HEK293 (cell line): ENCODE results near the gene ZNHIT2.

Experiments
- BCL11B ChIP-seq: fragments of 450-650 bp; formaldehyde crosslinking; IDR thresholded peaks from 2 replicates; pipeline ENCODE4 v1.5.1; 2016; ENCODE audit warnings: low read depth, missing biosample characterization, missing genetic modification characterization
- FEZF1 ChIP-seq: fragments of 450-650 bp; formaldehyde crosslinking; IDR thresholded peaks from 2 replicates; pipeline ENCODE4 v1.5.1; 2016; ENCODE audit warnings: missing biosample characterization, missing genetic modification characterization
- KLF8 ChIP-seq: fragments of 450-650 bp; formaldehyde crosslinking; IDR thresholded peaks from 2 replicates; pipeline ENCODE4 v1.5.1; 2016; ENCODE audit warnings: missing biosample characterization, missing genetic modification characterization
- MZF1 ChIP-seq: fragments of 450-650 bp; formaldehyde crosslinking; IDR thresholded peaks from 2 replicates; pipeline ENCODE4 v1.5.1; 2017; ENCODE audit warnings: missing biosample characterization, missing genetic modification characterization, borderline replicate concordance
- SP2 ChIP-seq: fragments of 450-650 bp; formaldehyde crosslinking; IDR thresholded peaks from 2 replicates; pipeline ENCODE4 v1.5.1; 2016; ENCODE audit warnings: missing biosample characterization, missing genetic modification characterization
- WT1 ChIP-seq: fragments of 450-650 bp; formaldehyde crosslinking; IDR thresholded peaks from 2 replicates; pipeline ENCODE4 v1.5.1; 2016; ENCODE audit warnings: missing biosample characterization, missing genetic modification characterization
- YY1 ChIP-seq: fragments of 450-650 bp; formaldehyde crosslinking; IDR thresholded peaks from 2 replicates; pipeline ENCODE4 v1.5.1; 2018; ENCODE audit warnings: missing biosample characterization, missing genetic modification characterization
- ZBTB1 ChIP-seq: fragments of 450-650 bp; formaldehyde crosslinking; IDR thresholded peaks from 2 replicates; pipeline ENCODE4 v1.5.1; 2016; ENCODE audit warnings: missing biosample characterization, missing genetic modification characterization
- ZFP37 ChIP-seq: fragments of 450-650 bp; formaldehyde crosslinking; IDR thresholded peaks from 2 replicates; pipeline ENCODE4 v1.5.1; 2016; ENCODE audit warnings: missing biosample characterization, missing genetic modification characterization
- ZFP41 ChIP-seq: fragments of 450-650 bp; formaldehyde crosslinking; IDR thresholded peaks from 2 replicates; pipeline ENCODE4 v1.5.1; 2016; ENCODE audit warnings: missing biosample characterization, missing genetic modification characterization, borderline replicate concordance
- ZNF10 ChIP-seq: fragments of 450-650 bp; formaldehyde crosslinking; IDR thresholded peaks from 2 replicates; pipeline ENCODE4 v1.5.1; 2017; ENCODE audit warnings: missing biosample characterization, missing genetic modification characterization
- ZNF138 ChIP-seq: fragments of 450-650 bp; formaldehyde crosslinking; IDR thresholded peaks from 2 replicates; pipeline ENCODE4 v1.5.1; 2016; ENCODE audit warnings: missing biosample characterization, missing genetic modification characterization, borderline replicate concordance
- ZNF155 ChIP-seq: fragments of 450-650 bp; formaldehyde crosslinking; IDR thresholded peaks from 2 replicates; pipeline ENCODE4 v1.5.1; 2016; ENCODE audit warnings: missing biosample characterization, missing genetic modification characterization
- ZNF2 ChIP-seq: fragments of 450-650 bp; formaldehyde crosslinking; IDR thresholded peaks from 2 replicates; pipeline ENCODE4 v1.5.1; 2016; ENCODE audit warnings: missing biosample characterization, missing genetic modification characterization
- ZNF223 ChIP-seq: fragments of 450-650 bp; formaldehyde crosslinking; IDR thresholded peaks from 2 replicates; pipeline ENCODE4 v1.5.1; 2016; ENCODE audit warnings: missing biosample characterization, missing genetic modification characterization
- ZNF266 ChIP-seq: fragments of 450-650 bp; formaldehyde crosslinking; IDR thresholded peaks from 2 replicates; pipeline ENCODE4 v1.5.1; 2016; ENCODE audit warnings: missing biosample characterization, missing genetic modification characterization, low read depth
- ZNF423 ChIP-seq: fragments of 450-650 bp; formaldehyde crosslinking; IDR thresholded peaks from 2 replicates; pipeline ENCODE4 v1.5.1; 2016; ENCODE audit warnings: missing biosample characterization, missing genetic modification characterization
- ZNF433 ChIP-seq: fragments of 450-650 bp; formaldehyde crosslinking; IDR thresholded peaks from 2 replicates; pipeline ENCODE4 v1.5.1; 2016; ENCODE audit warnings: missing biosample characterization, missing genetic modification characterization, low read depth
- ZNF623 ChIP-seq: fragments of 450-650 bp; formaldehyde crosslinking; IDR thresholded peaks from 2 replicates; pipeline ENCODE4 v1.5.1; 2016; ENCODE audit warnings: missing biosample characterization, missing genetic modification characterization
- ZNF670 ChIP-seq: fragments of 450-650 bp; formaldehyde crosslinking; IDR thresholded peaks from 2 replicates; pipeline ENCODE4 v1.5.1; 2016; ENCODE audit warnings: missing biosample characterization, missing genetic modification characterization, low read depth
- ZNF701 ChIP-seq: fragments of 450-650 bp; formaldehyde crosslinking; IDR thresholded peaks from 2 replicates; pipeline ENCODE4 v1.5.1; 2016; ENCODE audit warnings: missing biosample characterization, missing genetic modification characterization
- ZNF776 ChIP-seq: fragments of 450-650 bp; formaldehyde crosslinking; IDR thresholded peaks from 2 replicates; pipeline ENCODE4 v1.5.0; 2017; ENCODE audit warnings: missing biosample characterization, missing genetic modification characterization, borderline replicate concordance
- ZNF843 ChIP-seq: fragments of 450-650 bp; formaldehyde crosslinking; IDR thresholded peaks from 2 replicates; pipeline ENCODE4 v1.5.1; 2016; ENCODE audit warnings: missing biosample characterization, missing genetic modification characterization
- ZXDB ChIP-seq: fragments of 450-650 bp; formaldehyde crosslinking; IDR thresholded peaks from 2 replicates; pipeline ENCODE4 v1.5.1; 2016; ENCODE audit warnings: missing biosample characterization, missing genetic modification characterization
- TF ChIP-seq, protein P1 (sequence below): fragments of 450-650 bp; formaldehyde crosslinking; optimal IDR thresholded peaks from 2 replicates; pipeline ENCODE3; 2016; ENCODE audit warnings: missing biosample characterization, mild to moderate bottlenecking, missing genetic modification characterization
- TF ChIP-seq, protein P2 (sequence below): fragments of 450-650 bp; formaldehyde crosslinking; IDR thresholded peaks from 2 replicates; pipeline ENCODE4 v1.5.1; 2016; ENCODE audit warnings: missing biosample characterization, missing genetic modification characterization
- TF ChIP-seq, protein P3 (sequence below): fragments of 450-650 bp; formaldehyde crosslinking; conservative IDR thresholded peaks from 2 replicates; pipeline ENCODE4 v1.5.1; 2016; ENCODE audit warnings: low read depth, missing biosample characterization, missing genetic modification characterization
- TF ChIP-seq, protein P4 (sequence below): fragments of 450-650 bp; formaldehyde crosslinking; IDR thresholded peaks from 2 replicates; pipeline ENCODE4 v1.5.1; 2016; ENCODE audit warnings: missing biosample characterization, missing genetic modification characterization
- TF ChIP-seq, protein P5 (sequence below): fragments of 450-650 bp; formaldehyde crosslinking; IDR thresholded peaks from 2 replicates; pipeline ENCODE4 v1.5.1; 2016; ENCODE audit warnings: missing biosample characterization, missing genetic modification characterization
- TF ChIP-seq, protein P6 (sequence below): fragments of 450-650 bp; formaldehyde crosslinking; IDR thresholded peaks from 2 replicates; pipeline ENCODE4 v1.5.1; 2016; ENCODE audit warnings: missing biosample characterization, missing genetic modification characterization

ZNHIT2 gene

DNA sequence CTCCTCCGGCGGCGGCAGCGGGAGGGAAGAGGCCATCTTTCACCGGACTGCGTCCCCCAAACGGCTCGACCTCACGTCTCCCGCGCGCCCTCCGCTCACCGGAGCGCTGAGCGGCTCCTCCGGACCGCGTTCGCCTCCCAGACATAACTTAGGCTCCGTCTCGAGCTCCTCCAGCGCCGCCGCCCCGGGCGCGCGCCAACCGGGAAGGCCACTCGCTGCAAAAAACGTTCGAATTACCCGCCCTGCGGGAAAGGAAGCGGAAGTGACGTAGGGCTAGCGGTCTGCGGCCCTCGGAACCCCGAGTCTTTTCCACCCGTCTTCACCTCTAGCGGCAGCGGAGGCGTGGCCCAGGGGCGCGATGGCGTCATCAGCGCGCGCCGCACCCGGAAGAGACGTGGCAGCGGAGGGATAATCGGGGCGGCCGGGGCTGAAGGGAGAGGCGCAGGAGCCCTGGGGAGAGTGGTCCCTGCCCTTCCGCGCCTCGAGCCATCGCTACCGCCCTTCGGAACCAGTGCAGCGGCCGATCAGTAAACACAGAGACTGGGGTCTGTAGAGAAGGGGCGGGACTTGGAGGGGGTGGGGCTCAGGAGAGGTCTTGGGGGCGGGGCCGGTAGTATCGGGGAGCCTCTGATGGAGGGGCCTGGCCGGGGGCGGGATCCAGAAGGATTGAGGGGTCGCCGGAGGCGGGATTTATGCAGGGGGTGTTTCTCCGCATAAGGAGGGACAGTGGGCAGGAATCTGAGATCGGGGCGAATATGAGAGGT is 33.5 kb downstream of the ZNHIT2 start, which contains the start of the genes CDCA5 and ZFPL1 (continued):
- TF ChIP-seq, protein P1, sequence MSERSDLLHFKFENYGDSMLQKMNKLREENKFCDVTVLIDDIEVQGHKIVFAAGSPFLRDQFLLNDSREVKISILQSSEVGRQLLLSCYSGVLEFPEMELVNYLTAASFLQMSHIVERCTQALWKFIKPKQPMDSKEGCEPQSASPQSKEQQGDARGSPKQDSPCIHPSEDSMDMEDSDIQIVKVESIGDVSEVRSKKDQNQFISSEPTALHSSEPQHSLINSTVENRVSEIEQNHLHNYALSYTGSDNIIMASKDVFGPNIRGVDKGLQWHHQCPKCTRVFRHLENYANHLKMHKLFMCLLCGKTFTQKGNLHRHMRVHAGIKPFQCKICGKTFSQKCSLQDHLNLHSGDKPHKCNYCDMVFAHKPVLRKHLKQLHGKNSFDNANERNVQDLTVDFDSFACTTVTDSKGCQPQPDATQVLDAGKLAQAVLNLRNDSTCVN (tag by site-specific recombination), result peak; percentile 72
- TF ChIP-seq KLF8 (peak; percentile 94), WT1 (no peak; the same call in 1 of the 2 replicates), ZNF701 (tag by site-specific recombination) (no peak), ZNF423 (tag by site-specific recombination) (no peak), ZNF776 (tag by site-specific recombination) (no peak), ZNF266 (tag by site-specific recombination) (no peak), ZNF433 (tag by site-specific recombination) (no peak), SP2 (tag by site-specific recombination) (peak; percentile 90), ZXDB (peak; percentile 99), ZFP37 (tag by site-specific recombination) (no peak), ZNF10 (no peak; the same call in 1 of the 2 replicates), ZNF623 (tag by site-specific recombination) (no peak), ZNF223 (tag by site-specific recombination) (no peak), BCL11B (no peak), ZNF670 (no peak), ZNF843 (peak; percentile 52), YY1 (peak; percentile 35; the same call in 1 of the 2 replicates), ZNF2 (tag by site-specific recombination) (peak; percentile 73; the same call in 1 of the 2 replicates), ZNF155 (tag by site-specific recombination) (no peak), MZF1 (tag by site-specific recombination) (no peak), FEZF1 (no peak), ZBTB1 (tag by site-specific recombination) (no peak), ZFP41 (tag by site-specific recombination) (no peak), ZNF138 (tag by site-specific recombination) (no peak)
- TF ChIP-seq, protein P2, sequence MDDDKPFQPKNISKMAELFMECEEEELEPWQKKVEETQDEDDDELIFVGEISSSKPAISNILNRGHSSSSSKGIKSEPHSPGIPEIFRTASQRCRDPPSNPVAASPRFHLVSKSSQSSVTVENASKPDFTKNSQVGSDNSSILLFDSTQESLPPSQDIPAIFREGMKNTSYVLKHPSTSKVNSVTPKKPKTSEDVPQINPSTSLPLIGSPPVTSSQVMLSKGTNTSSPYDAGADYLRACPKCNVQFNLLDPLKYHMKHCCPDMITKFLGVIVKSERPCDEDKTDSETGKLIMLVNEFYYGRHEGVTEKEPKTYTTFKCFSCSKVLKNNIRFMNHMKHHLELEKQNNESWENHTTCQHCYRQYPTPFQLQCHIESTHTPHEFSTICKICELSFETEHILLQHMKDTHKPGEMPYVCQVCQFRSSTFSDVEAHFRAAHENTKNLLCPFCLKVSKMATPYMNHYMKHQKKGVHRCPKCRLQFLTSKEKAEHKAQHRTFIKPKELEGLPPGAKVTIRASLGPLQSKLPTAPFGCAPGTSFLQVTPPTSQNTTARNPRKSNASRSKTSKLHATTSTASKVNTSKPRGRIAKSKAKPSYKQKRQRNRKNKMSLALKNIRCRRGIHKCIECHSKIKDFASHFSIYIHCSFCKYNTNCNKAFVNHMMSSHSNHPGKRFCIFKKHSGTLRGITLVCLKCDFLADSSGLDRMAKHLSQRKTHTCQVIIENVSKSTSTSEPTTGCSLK (tag by site-specific recombination), result no peak
- TF ChIP-seq, protein P3, sequence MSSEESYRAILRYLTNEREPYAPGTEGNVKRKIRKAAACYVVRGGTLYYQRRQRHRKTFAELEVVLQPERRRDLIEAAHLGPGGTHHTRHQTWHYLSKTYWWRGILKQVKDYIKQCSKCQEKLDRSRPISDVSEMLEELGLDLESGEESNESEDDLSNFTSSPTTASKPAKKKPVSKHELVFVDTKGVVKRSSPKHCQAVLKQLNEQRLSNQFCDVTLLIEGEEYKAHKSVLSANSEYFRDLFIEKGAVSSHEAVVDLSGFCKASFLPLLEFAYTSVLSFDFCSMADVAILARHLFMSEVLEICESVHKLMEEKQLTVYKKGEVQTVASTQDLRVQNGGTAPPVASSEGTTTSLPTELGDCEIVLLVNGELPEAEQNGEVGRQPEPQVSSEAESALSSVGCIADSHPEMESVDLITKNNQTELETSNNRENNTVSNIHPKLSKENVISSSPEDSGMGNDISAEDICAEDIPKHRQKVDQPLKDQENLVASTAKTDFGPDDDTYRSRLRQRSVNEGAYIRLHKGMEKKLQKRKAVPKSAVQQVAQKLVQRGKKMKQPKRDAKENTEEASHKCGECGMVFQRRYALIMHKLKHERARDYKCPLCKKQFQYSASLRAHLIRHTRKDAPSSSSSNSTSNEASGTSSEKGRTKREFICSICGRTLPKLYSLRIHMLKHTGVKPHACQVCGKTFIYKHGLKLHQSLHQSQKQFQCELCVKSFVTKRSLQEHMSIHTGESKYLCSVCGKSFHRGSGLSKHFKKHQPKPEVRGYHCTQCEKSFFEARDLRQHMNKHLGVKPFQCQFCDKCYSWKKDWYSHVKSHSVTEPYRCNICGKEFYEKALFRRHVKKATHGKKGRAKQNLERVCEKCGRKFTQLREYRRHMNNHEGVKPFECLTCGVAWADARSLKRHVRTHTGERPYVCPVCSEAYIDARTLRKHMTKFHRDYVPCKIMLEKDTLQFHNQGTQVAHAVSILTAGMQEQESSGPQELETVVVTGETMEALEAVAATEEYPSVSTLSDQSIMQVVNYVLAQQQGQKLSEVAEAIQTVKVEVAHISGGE (tag by site-specific recombination), result peak; percentile 95
- TF ChIP-seq, protein P4, sequence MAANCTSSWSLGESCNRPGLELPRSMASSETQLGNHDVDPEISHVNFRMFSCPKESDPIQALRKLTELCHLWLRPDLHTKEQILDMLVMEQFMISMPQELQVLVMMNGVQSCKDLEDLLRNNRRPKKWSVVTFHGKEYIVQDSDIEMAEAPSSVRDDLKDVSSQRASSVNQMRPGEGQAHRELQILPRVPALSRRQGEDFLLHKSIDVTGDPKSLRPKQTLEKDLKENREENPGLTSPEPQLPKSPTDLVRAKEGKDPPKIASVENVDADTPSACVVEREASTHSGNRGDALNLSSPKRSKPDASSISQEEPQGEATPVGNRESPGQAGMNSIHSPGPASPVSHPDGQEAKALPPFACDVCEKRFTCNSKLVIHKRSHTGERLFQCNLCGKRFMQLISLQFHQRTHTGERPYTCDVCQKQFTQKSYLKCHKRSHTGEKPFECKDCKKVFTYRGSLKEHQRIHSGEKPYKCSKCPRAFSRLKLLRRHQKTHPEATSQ (tag by site-specific recombination), result no peak
- TF ChIP-seq, protein P5, sequence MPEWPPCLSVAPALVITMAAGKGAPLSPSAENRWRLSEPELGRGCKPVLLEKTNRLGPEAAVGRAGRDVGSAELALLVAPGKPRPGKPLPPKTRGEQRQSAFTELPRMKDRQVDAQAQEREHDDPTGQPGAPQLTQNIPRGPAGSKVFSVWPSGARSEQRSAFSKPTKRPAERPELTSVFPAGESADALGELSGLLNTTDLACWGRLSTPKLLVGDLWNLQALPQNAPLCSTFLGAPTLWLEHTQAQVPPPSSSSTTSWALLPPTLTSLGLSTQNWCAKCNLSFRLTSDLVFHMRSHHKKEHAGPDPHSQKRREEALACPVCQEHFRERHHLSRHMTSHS (tag by site-specific recombination), result no peak
- TF ChIP-seq, protein P6, sequence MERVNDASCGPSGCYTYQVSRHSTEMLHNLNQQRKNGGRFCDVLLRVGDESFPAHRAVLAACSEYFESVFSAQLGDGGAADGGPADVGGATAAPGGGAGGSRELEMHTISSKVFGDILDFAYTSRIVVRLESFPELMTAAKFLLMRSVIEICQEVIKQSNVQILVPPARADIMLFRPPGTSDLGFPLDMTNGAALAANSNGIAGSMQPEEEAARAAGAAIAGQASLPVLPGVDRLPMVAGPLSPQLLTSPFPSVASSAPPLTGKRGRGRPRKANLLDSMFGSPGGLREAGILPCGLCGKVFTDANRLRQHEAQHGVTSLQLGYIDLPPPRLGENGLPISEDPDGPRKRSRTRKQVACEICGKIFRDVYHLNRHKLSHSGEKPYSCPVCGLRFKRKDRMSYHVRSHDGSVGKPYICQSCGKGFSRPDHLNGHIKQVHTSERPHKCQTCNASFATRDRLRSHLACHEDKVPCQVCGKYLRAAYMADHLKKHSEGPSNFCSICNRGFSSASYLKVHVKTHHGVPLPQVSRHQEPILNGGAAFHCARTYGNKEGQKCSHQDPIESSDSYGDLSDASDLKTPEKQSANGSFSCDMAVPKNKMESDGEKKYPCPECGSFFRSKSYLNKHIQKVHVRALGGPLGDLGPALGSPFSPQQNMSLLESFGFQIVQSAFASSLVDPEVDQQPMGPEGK (tag by site-specific recombination), result no peak
